GM10266 (cell line): ENCODE data around the gene FAM181A.

ENCODE experiments used
- DNase-seq: peaks from one replicate; pipeline ENCODE4 v3.0.0; 2012; ENCODE audit errors: extremely low spot score
- CTCF ChIP-seq: IDR thresholded peaks from 2 replicates; pipeline ENCODE4 v1.5.1; 2012; ENCODE audit warnings: mild to moderate bottlenecking, low read depth; ENCODE audit not compliant: control insufficient read depth, insufficient read depth; ENCODE audit errors: missing control alignments

The FAM181A gene

GRCh38 chr14:93960108-93960475 lies 32.9 kb downstream of the FAM181A start:
- no peak for TF ChIP-seq CTCF
- no peak for DNase-seq

- no peak for TF ChIP-seq CTCF
- no peak for DNase-seq
Observed at GRCh38 chr14:93960774-93961438, 33.8 kb downstream of the FAM181A start.

GRCh38 chr14:93961620-93962019 lies 34.5 kb downstream of the FAM181A start:
- TF ChIP-seq CTCF = no peak
- no peak for DNase-seq

GRCh38 chr14:93962701-93963601 lies 35.8 kb downstream of the FAM181A start:
- no peak for TF ChIP-seq CTCF
- peak; percentile 56 for DNase-seq

- no peak for TF ChIP-seq CTCF
- no peak for DNase-seq
Observed at GRCh38 chr14:93963692-93964091, 36.5 kb downstream of the FAM181A start.

GRCh38 chr14:93964281-93964680 lies 37.1 kb downstream of the FAM181A start:
- DNase-seq = no peak
- no peak for TF ChIP-seq CTCF

- DNase-seq = no peak
- TF ChIP-seq CTCF = no peak
Observed at GRCh38 chr14:93964820-93965286, 37.7 kb downstream of the FAM181A start.
